Measurements from ENCODE around the gene SPAG16. TPM values are rescaled to one million over a fixed set of nuclear protein-coding genes. Genes with fewer than 3 reads are reported as not detected.

The SPAG16 gene
- total RNA-seq, 1 experiment from 2014 or later: 17.3 TPM

GRCh38 chr2:214069254-214069653 is 785.0 kb downstream of the SPAG16 start:
- Histone ChIP-seq H3K4me2 (ENCODE audit: insufficient read depth, insufficient read length, low read length) (no peak overlapping the region), H4K91ac (ENCODE audit: insufficient read length, low read depth, low read length) (no peak overlapping the region), H3K18ac (ENCODE audit: insufficient read length, low read depth, low read length) (no peak overlapping the region), H3T11ph (ENCODE audit: low read length) (no peak overlapping the region), H2AFZ (ENCODE audit: low read length) (no peak overlapping the region), H3K4ac (ENCODE audit: low read depth, low read length) (no peak overlapping the region), H4K5ac (ENCODE audit: insufficient read length, low read depth, low read length) (no peak overlapping the region), H3K9ac (ENCODE audit: extremely low read depth, insufficient read length, low read length) (no peak overlapping the region), H3K27me3 (ENCODE audit: insufficient read depth, low read length) (peaks cover 2% of the 10 kb centered on the region; the same call in 1 of the 2 replicates), H4K8ac (replicated peaks; ENCODE audit: insufficient read length, low read depth, low read length) (no peak overlapping the region), H2BK120ac (ENCODE audit: low read depth, low read length, poor library complexity, severe bottlenecking) (no peak overlapping the region), H3K23me2 (ENCODE audit: insufficient read length, low read depth, low read length, poor library complexity, severe bottlenecking) (no peaks in the 10 kb centered on the region), H3K56ac (ENCODE audit: insufficient read length, low read depth, low read length) (no peak overlapping the region), H3K23ac (ENCODE audit: insufficient read length, low read depth, low read length) (no peak overlapping the region), H3K27ac (ENCODE audit: insufficient read length, low read depth, low read length) (no peak overlapping the region), H3K9me3 (ENCODE audit: control insufficient read depth, low read depth, low read length) (no peaks in the 10 kb centered on the region), H3K79me1 (ENCODE audit: insufficient read depth, low read depth, low read length, poor library complexity, severe bottlenecking) (no peaks in the 10 kb centered on the region), H2BK15ac (ENCODE audit: low read depth, low read length) (no peak overlapping the region), H2BK20ac (ENCODE audit: low read depth, low read length, poor library complexity, severe bottlenecking) (no peak overlapping the region), H3K79me2 (ENCODE audit: insufficient read depth, low read length) (no peaks in the 10 kb centered on the region), H2AK5ac (ENCODE audit: insufficient read length, low read length) (no peak overlapping the region), H3K14ac (ENCODE audit: insufficient read depth, low read length) (no peak overlapping the region), H3K4me1 (ENCODE audit: insufficient read depth, low read length) (no peaks in the 10 kb centered on the region), H2BK12ac (ENCODE audit: insufficient read length, low read depth, low read length) (no peak overlapping the region), H4K20me1 (ENCODE audit: control insufficient read depth, insufficient read depth, insufficient read length) (no peaks in the 10 kb centered on the region), H2BK5ac (ENCODE audit: insufficient read length, low read length) (no peak overlapping the region)
- Mint-ChIP-seq H3K27ac (no peak overlapping the region), H3K4me3 (no peak overlapping the region), H3K9me3 (no peaks in the 10 kb centered on the region), H3K27me3 (ENCODE audit: low read depth) (no peaks in the 10 kb centered on the region), H3K4me1 (peaks cover 12 to 14% of the 10 kb centered on the region in 2 experiments), H3K36me3 (ENCODE audit: insufficient read depth in 1 of 3, low read depth in 3 of 3) (no peaks in the 10 kb centered on the region)
- WGBS (ENCODE audit: extremely low coverage, insufficient read length, low lambda C conversion rate): no CpG with 5 or more reads among the region's 2 CpGs
- TF ChIP-seq CTCF (conservative IDR thresholded peaks at IDR 0.05): no peak
- DNase-seq: no peak

All from H9 (cell line).